HepG2 (cell line): ENCODE results near the gene PSMB11. TPM values are rescaled to one million over a fixed set of nuclear protein-coding genes. Genes with fewer than 3 reads are reported as not detected.

Experiments used
- ATF7 ChIP-seq, 2 experiments: fragments of 450-650 bp in 1 of 2; sonication (generic) in 1 of 2; formaldehyde crosslinking in 1 of 2; IDR thresholded peaks; 2 replicates each; pipeline versions ENCODE4 v1.4.0 to v1.6.1; 2016 to 2020; ENCODE audit warnings: antibody characterized with exemption in 1 of 2, mild to moderate bottlenecking in 1 of 2, missing genetic modification reagents in 1 of 2
- CEBPB ChIP-seq: IDR thresholded peaks from 2 replicates; pipeline ENCODE4 v1.6.1; 2011; ENCODE audit warnings: low read depth, low read length, improper control_type of control experiment, borderline replicate concordance
- CHCHD3 ChIP-seq: sonication (generic); formaldehyde crosslinking; IDR thresholded peaks from 2 replicates; pipeline ENCODE4 v1.8.0; 2022; ENCODE audit warnings: mild to moderate bottlenecking, missing genetic modification reagents, moderate library complexity
- HDAC6 ChIP-seq: fragments of 200-600 bp; sonication (generic); IDR thresholded peaks from 2 replicates; pipeline ENCODE4 v1.7.0; 2017; ENCODE audit warnings: mild to moderate bottlenecking, antibody characterized with exemption, low read length, low read depth
- HOXA5 ChIP-seq: sonication (generic); formaldehyde crosslinking; IDR thresholded peaks from 2 replicates; pipeline ENCODE4 v1.4.0; 2020; ENCODE audit warnings: missing genetic modification reagents
- KLF11 ChIP-seq: IDR thresholded peaks from 2 replicates; pipeline ENCODE4 v1.6.1; 2016; ENCODE audit warnings: missing compliant biosample characterization
- MXI1 ChIP-seq: IDR thresholded peaks from 3 replicates; pipeline ENCODE4 v1.6.1; 2012; ENCODE audit warnings: low read depth, low read length, inconsistent platforms, borderline replicate concordance
- PAWR ChIP-seq: sonication (generic); formaldehyde crosslinking; IDR thresholded peaks from 2 replicates; pipeline ENCODE4 v1.4.0; 2020; ENCODE audit warnings: missing genetic modification reagents, mild to moderate bottlenecking, borderline replicate concordance
- PAX8 ChIP-seq: sonication (generic); formaldehyde crosslinking; IDR thresholded peaks from 2 replicates; pipeline ENCODE4 v1.8.0; 2022; ENCODE audit warnings: mild to moderate bottlenecking, missing genetic modification reagents, borderline replicate concordance
- SOX6 ChIP-seq, 2 experiments: fragments of 450-650 bp in 1 of 2; sonication (generic) in 1 of 2; formaldehyde crosslinking in 1 of 2; IDR thresholded peaks; 2 replicates each; pipeline versions ENCODE4 v1.4.0 to v1.6.1; 2017 to 2020; ENCODE audit warnings: antibody characterized with exemption in 1 of 2, mild to moderate bottlenecking in 1 of 2, missing genetic modification reagents in 1 of 2
- STAT5B ChIP-seq: sonication (generic); formaldehyde crosslinking; IDR thresholded peaks from 2 replicates; pipeline ENCODE4 v1.4.0; 2020; ENCODE audit warnings: missing genetic modification reagents
- TEAD2 ChIP-seq: sonication (generic); formaldehyde crosslinking; IDR thresholded peaks from 2 replicates; pipeline ENCODE4 v1.9.0; 2021; ENCODE audit warnings: missing genetic modification reagents
- ZNF263 ChIP-seq: sonication (generic); formaldehyde crosslinking; IDR thresholded peaks from 2 replicates; pipeline ENCODE4 v1.4.0; 2020; ENCODE audit warnings: missing genetic modification reagents
- ZNF543 ChIP-seq: sonication (generic); formaldehyde crosslinking; IDR thresholded peaks from 2 replicates; pipeline ENCODE4 v1.4.0; 2020; ENCODE audit warnings: mild to moderate bottlenecking, missing genetic modification reagents
- ZNF614 ChIP-seq: IDR thresholded peaks from 2 replicates; pipeline ENCODE4 v1.6.1; 2018; ENCODE audit warnings: missing biosample characterization, missing genetic modification reagents, inconsistent platforms, borderline replicate concordance
- ZSCAN21 ChIP-seq: sonication (generic); formaldehyde crosslinking; IDR thresholded peaks from 2 replicates; pipeline ENCODE4 v1.8.0; 2022; ENCODE audit warnings: mild to moderate bottlenecking, missing genetic modification reagents, moderate library complexity, borderline replicate concordance
- polyA plus RNA-seq, 8 experiments: library from polyadenylated mRNA; depleted of rRNA in 3 of 8; stranded (reverse) in 7 of 8; unstranded in 1 of 8; fragments of >200 nt; fragmentation: Illumina TruSeq in 4 of 8; extraction: Trizol in 4 of 8; gene quantifications; 2 replicates each; pipeline versions ENCODE4 v1.2.1 to v1.2.3, GENCODE V29; 2011 to 2016; ENCODE audit warnings: low read depth in 4 of 8, missing spikeins in 1 of 8, mixed read lengths in 1 of 8; ENCODE audit not compliant: insufficient read depth in 1 of 8
- total RNA-seq, 5 experiments: library from RNA; depleted of rRNA; stranded (reverse); fragments of >200 nt; fragmentation: Illumina TruSeq; extraction: Trizol; gene quantifications; 2 replicates each; pipeline ENCODE4 v1.2.3, GENCODE V29; 2016; ENCODE audit warnings: low read depth in 1 of 5
- TF ChIP-seq, protein P1 (sequence below): sonication (generic); formaldehyde crosslinking; IDR thresholded peaks from 2 replicates; pipeline ENCODE4 v1.8.1; 2023; ENCODE audit warnings: missing genetic modification reagents, mild to moderate bottlenecking, borderline replicate concordance
- TF ChIP-seq, protein P2 (sequence below): sonication (generic); formaldehyde crosslinking; IDR thresholded peaks from 2 replicates; pipeline ENCODE4 v1.4.0; 2020; ENCODE audit warnings: missing genetic modification reagents, borderline replicate concordance
- TF ChIP-seq, protein P3 (sequence below): sonication (generic); formaldehyde crosslinking; IDR thresholded peaks from 2 replicates; pipeline ENCODE4 v1.4.0; 2020; ENCODE audit warnings: mild to moderate bottlenecking, missing genetic modification reagents

PSMB11 gene
- total and polyA plus RNA-seq, 2 of the 13 experiments (the other 11 are each of a cell fraction or from before 2014, with no cell fraction given), result not detected

DNA sequence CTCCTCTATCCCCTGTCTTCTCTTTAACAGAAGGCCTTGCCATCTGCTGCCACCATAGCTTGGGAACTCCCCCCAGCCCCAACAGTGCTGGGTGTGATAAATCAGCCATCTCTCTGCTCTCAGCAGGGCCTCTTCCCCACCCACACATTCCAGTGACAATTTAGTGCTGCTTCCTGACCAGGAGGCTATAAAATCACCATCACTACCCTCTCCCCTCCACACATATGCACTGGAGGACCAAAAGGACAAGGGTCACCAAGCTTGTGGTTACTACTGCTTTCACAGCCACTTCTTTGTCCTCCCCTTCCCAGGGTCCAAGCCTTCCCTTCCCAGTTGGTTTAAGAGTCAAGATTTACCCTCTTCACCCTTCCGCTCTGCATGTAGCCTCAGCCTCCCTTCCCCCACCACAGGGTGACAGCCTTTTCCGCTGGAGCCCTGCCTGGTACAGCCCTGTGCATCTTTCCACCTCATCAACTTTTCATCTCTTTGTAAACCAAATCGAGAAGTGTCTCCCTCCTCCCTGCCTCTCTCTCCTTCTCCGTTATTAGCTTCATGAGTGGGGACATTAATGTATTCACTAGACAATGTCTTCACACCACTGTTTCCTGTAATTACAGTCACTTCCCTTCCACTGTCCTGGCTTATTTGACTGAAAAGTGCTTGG lies 16.7 kb upstream of the PSMB11 start (continued):
- TF ChIP-seq ATF7 (IDR thresholded peaks at IDR 0.05), result no peak
- TF ChIP-seq ATF7 (CRISPR knock-in tag; IDR thresholded peaks at IDR 0.05), result peak; percentile 49; the same call in 1 of the 2 replicates
- no peak for TF ChIP-seq MXI1
- no peak for TF ChIP-seq TEAD2 (CRISPR knock-in tag)
- TF ChIP-seq KLF11 (CRISPR knock-in tag), result no peak
- TF ChIP-seq ZNF614, result no peak
- TF ChIP-seq ZNF263, result no peak
- no peak for TF ChIP-seq ZSCAN21 (CRISPR knock-in tag)
- no peak for TF ChIP-seq HOXA5 (CRISPR knock-in tag)
- no peak for TF ChIP-seq CEBPB
- no peak for TF ChIP-seq PAX8 (CRISPR knock-in tag)
- TF ChIP-seq HDAC6, result no peak
- TF ChIP-seq, protein P1, sequence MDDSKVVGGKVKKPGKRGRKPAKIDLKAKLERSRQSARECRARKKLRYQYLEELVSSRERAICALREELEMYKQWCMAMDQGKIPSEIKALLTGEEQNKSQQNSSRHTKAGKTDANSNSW (CRISPR knock-in tag), result 0 out of 2 replicates have a peak, but pooled peaks have one; percentile 31
- no peak for TF ChIP-seq SOX6 (IDR thresholded peaks at IDR 0.05)
- TF ChIP-seq SOX6 (CRISPR knock-in tag; IDR thresholded peaks at IDR 0.05), result no peak
- no peak for TF ChIP-seq PAWR (CRISPR knock-in tag)
- TF ChIP-seq, protein P2, sequence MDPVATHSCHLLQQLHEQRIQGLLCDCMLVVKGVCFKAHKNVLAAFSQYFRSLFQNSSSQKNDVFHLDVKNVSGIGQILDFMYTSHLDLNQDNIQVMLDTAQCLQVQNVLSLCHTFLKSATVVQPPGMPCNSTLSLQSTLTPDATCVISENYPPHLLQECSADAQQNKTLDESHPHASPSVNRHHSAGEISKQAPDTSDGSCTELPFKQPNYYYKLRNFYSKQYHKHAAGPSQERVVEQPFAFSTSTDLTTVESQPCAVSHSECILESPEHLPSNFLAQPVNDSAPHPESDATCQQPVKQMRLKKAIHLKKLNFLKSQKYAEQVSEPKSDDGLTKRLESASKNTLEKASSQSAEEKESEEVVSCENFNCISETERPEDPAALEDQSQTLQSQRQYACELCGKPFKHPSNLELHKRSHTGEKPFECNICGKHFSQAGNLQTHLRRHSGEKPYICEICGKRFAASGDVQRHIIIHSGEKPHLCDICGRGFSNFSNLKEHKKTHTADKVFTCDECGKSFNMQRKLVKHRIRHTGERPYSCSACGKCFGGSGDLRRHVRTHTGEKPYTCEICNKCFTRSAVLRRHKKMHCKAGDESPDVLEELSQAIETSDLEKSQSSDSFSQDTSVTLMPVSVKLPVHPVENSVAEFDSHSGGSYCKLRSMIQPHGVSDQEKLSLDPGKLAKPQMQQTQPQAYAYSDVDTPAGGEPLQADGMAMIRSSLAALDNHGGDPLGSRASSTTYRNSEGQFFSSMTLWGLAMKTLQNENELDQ (CRISPR knock-in tag), result no peak
- TF ChIP-seq ZNF543 (CRISPR knock-in tag), result no peak
- TF ChIP-seq CHCHD3, result no peak
- TF ChIP-seq, protein P3, sequence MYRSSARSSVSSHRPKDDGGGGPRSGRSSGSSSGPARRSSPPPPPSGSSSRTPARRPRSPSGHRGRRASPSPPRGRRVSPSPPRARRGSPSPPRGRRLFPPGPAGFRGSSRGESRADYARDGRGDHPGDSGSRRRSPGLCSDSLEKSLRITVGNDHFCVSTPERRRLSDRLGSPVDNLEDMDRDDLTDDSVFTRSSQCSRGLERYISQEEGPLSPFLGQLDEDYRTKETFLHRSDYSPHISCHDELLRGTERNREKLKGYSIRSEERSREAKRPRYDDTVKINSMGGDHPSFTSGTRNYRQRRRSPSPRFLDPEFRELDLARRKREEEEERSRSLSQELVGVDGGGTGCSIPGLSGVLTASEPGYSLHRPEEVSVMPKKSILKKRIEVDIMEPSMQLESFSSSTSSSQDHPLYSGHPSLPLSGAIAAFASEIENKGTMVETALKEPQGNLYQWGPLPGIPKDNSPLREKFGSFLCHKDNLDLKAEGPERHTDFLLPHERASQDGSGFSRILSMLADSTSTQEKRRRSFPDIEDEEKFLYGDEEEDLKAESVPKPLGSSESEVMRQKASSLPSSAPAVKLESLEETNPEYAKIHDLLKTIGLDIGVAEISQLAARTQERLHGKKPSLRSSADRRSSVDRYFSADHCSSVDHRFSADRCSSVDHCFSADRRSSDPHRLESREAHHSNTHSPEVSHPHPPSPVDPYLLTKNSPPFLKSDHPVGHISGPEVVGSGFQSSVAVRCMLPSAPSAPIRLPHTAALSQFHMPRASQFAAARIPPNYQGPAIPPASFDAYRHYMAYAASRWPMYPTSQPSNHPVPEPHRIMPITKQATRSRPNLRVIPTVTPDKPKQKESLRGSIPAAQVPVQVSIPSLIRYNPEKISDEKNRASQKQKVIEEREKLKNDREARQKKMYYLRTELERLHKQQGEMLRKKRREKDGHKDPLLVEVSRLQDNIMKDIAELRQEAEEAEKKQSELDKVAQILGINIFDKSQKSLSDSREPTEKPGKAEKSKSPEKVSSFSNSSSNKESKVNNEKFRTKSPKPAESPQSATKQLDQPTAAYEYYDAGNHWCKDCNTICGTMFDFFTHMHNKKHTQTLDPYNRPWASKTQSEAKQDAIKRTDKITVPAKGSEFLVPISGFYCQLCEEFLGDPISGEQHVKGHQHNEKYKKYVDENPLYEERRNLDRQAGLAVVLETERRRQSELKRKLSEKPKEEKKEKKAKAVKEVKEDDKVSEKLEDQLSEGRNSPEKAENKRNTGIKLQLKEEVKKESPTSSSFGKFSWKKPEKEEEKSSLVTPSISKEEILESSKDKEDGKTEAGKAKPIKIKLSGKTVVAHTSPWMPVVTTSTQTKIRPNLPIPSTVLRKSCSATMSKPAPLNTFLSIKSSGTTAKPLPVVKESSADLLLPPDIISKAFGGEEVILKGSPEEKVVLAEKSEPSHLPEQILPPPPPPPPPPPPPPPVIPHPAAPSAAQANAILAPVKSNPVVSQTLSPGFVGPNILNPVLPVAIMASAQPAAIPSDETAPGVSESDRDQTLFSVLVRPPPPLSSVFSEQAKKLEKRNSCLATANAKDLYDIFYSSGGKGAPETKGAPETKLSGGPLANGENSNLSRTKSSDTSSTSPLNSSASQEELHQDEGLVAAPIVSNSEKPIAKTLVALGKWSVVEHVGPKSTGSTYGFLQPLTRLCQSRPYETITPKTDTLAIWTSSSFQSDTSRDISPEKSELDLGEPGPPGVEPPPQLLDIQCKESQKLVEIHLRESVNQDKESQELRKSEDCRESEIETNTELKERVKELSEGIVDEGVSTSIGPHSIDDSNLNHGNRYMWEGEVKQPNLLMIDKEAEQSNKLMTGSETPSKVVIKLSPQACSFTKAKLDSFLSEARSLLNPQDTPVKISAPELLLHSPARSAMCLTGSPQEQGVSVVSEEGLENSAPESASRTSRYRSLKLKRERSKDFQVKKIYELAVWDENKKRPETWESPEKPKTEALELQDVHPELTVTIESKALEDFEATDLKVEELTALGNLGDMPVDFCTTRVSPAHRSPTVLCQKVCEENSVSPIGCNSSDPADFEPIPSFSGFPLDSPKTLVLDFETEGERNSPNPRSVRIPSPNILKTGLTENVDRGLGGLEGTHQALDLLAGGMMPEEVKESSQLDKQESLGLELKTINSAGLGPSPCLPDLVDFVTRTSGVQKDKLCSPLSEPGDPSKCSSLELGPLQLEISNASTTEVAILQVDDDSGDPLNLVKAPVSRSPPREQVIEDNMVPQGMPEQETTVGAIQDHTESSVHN (CRISPR knock-in tag), result 0 out of 2 replicates have a peak, but pooled peaks have one; percentile 24
- no peak for TF ChIP-seq STAT5B (CRISPR knock-in tag)
